HK-2 (cell line): ENCODE data around the gene STAMBP.

Experiments used
- DNase-seq: peaks from one replicate; pipeline ENCODE4 v3.0.0-alpha.2; 2018; ENCODE audit not compliant: unreplicated experiment

STAMBP gene

GRCh38 chr2:73906847-73907505 lies 78.2 kb downstream of the STAMBP start:
- no peak for DNase-seq

- DNase-seq, result no peak
Measured at GRCh38 chr2:73907840-73908452, 79.2 kb downstream of the STAMBP start.

- DNase-seq, result peak; percentile 20
Measured at GRCh38 chr2:73908689-73909652, 80.2 kb downstream of the STAMBP start.

- DNase-seq, result no peak
Measured at GRCh38 chr2:73910873-73911547, 82.2 kb downstream of the STAMBP start.

GRCh38 chr2:73911548-73912208 lies 82.9 kb downstream of the STAMBP start:
- DNase-seq, result no peak

- DNase-seq, result no peak
Measured at GRCh38 chr2:73913414-73914054, 84.8 kb downstream of the STAMBP start.

GRCh38 chr2:73914667-73915066 lies 85.9 kb downstream of the STAMBP start:
- no peak for DNase-seq

GRCh38 chr2:73915437-73915993 lies 86.8 kb downstream of the STAMBP start:
- DNase-seq, result no peak

- no peak for DNase-seq
Measured at GRCh38 chr2:73916666-73917065, 87.9 kb downstream of the STAMBP start.

GRCh38 chr2:73917296-73917695 lies 88.5 kb downstream of the STAMBP start:
- DNase-seq, result no peak

- DNase-seq, result no peak
Measured at GRCh38 chr2:73917696-73918207, 89.0 kb downstream of the STAMBP start.

GRCh38 chr2:73918856-73919255 lies 90.1 kb downstream of the STAMBP start:
- no peak for DNase-seq

GRCh38 chr2:73919596-73920228 lies 91.0 kb downstream of the STAMBP start:
- DNase-seq, result no peak

- peak; percentile 17 for DNase-seq
Measured at GRCh38 chr2:73920577-73921545, 92.1 kb downstream of the STAMBP start.

GRCh38 chr2:73921581-73921980 lies 92.8 kb downstream of the STAMBP start:
- DNase-seq, result no peak

GRCh38 chr2:73922681-73923080 lies 93.9 kb downstream of the STAMBP start:
- DNase-seq, result no peak
